ENCODE results near the gene BAIAP2L1.

The BAIAP2L1 gene

GRCh38 chr7:98280296-98280695, 120.6 kb downstream of the BAIAP2L1 start:
- Histone ChIP-seq H3K4me3 (ENCODE audit: low read length) (peak overlapping the region; percentile 89), H3K9ac (ENCODE audit: low read depth, low read length) (peak overlapping the region; percentile 75; the same call in 1 of the 2 replicates), H3K4me1 (ENCODE audit: insufficient read depth, low read length) (peaks cover 5% of the 10 kb centered on the region; the same call in 1 of the 2 replicates), H3K27me3 (ENCODE audit: insufficient read depth, low read length) (no peaks in the 10 kb centered on the region; the same call in 1 of the 2 replicates), H3K36me3 (ENCODE audit: insufficient read depth, low read depth, low read length) (peaks cover 10% of the 10 kb centered on the region; the same call in 1 of the 2 replicates), H3K9me3 (ENCODE audit: insufficient read depth, low read depth, low read length) (no peaks in the 10 kb centered on the region), H3K27ac (ENCODE audit: low read length) (no peak overlapping the region)

DNA sequence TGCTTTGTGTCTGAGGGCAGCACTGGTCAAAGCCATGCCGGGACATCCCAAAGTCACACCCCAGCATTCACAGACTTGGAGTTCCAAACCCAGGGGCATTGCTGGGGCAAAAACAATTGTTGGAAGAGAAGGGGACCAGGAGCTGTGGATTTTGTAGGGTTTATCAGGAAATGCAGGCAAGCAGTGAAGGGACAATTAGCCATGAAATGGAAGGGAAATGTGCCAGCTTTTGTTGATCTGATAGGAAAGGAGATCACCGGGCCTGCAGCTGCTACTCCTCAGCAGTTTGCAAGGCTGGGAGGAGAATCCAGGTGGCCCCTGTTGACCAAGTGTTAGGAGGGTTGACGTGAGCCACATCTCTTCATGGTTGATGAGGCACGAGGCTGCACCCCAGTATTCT, 122.0 kb downstream of the BAIAP2L1 start:
- Histone ChIP-seq H3K4me3 (ENCODE audit: low read length) (no peak overlapping the region), H3K9ac (ENCODE audit: low read depth, low read length) (no peak overlapping the region), H3K27ac (ENCODE audit: low read length) (no peak overlapping the region), H3K36me3 (ENCODE audit: insufficient read depth, low read depth, low read length) (peaks cover 10% of the 10 kb centered on the region; the same call in 1 of the 2 replicates), H3K4me1 (ENCODE audit: insufficient read depth, low read length) (peaks cover 5% of the 10 kb centered on the region; the same call in 1 of the 2 replicates), H3K27me3 (ENCODE audit: insufficient read depth, low read length) (no peaks in the 10 kb centered on the region; the same call in 1 of the 2 replicates), H3K9me3 (ENCODE audit: insufficient read depth, low read depth, low read length) (no peaks in the 10 kb centered on the region)

DNA sequence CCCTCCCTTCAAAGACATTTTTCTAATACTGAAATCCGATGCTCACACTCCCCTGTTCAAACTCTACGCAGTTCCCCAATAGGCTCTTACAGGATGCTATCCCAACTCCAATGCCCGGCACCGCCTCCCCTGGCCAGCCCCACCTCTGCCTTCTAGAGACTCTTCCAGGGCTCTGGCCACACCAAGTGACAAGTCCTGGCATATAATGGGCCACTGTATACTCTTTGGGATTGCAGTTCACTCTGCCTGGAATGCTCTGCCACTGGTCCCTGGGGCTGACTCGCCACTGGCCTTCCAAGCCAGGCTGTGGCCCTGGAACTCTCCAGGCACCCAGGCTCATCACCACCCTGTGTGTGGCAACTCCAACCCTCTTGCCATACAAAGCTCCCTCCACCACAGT, 122.5 kb downstream of the BAIAP2L1 start:
- no peaks in the 10 kb centered on the region; the same call in 1 of the 2 replicates for H3K27me3 ChIP-seq (ENCODE audit: insufficient read depth, low read length)
- peaks cover 5% of the 10 kb centered on the region; the same call in 1 of the 2 replicates for H3K36me3 ChIP-seq (ENCODE audit: insufficient read depth, low read depth, low read length)
- no peak overlapping the region for H3K9ac ChIP-seq (ENCODE audit: low read depth, low read length)
- H3K4me3 ChIP-seq (ENCODE audit: low read length) = no peak overlapping the region
- peaks cover 5% of the 10 kb centered on the region; the same call in 1 of the 2 replicates for H3K4me1 ChIP-seq (ENCODE audit: insufficient read depth, low read length)
- no peak overlapping the region for H3K27ac ChIP-seq (ENCODE audit: low read length)
- no peaks in the 10 kb centered on the region for H3K9me3 ChIP-seq (ENCODE audit: insufficient read depth, low read depth, low read length)

GRCh38 chr7:98276241-98276761, 124.6 kb downstream of the BAIAP2L1 start:
- Histone ChIP-seq H3K36me3 (ENCODE audit: insufficient read depth, low read depth, low read length) (no peaks in the 10 kb centered on the region), H3K4me1 (ENCODE audit: insufficient read depth, low read length) (no peaks in the 10 kb centered on the region), H3K9me3 (ENCODE audit: insufficient read depth, low read depth, low read length) (no peaks in the 10 kb centered on the region), H3K4me3 (ENCODE audit: low read length) (no peak overlapping the region), H3K9ac (ENCODE audit: low read depth, low read length) (no peak overlapping the region), H3K27me3 (ENCODE audit: insufficient read depth, low read length) (no peaks in the 10 kb centered on the region), H3K27ac (ENCODE audit: low read length) (no peak overlapping the region)

- Histone ChIP-seq H3K4me1 (ENCODE audit: insufficient read depth, low read length) (no peaks in the 10 kb centered on the region), H3K9ac (ENCODE audit: low read depth, low read length) (no peak overlapping the region), H3K36me3 (ENCODE audit: insufficient read depth, low read depth, low read length) (no peaks in the 10 kb centered on the region), H3K9me3 (ENCODE audit: insufficient read depth, low read depth, low read length) (no peaks in the 10 kb centered on the region), H3K27ac (ENCODE audit: low read length) (no peak overlapping the region), H3K4me3 (ENCODE audit: low read length) (no peak overlapping the region), H3K27me3 (ENCODE audit: insufficient read depth, low read length) (no peaks in the 10 kb centered on the region)
These were observed 133.6 kb downstream of the BAIAP2L1 start for GRCh38 chr7:98267303-98267702.

GRCh38 chr7:98266840-98267239, 134.1 kb downstream of the BAIAP2L1 start:
- Histone ChIP-seq H3K27me3 (ENCODE audit: insufficient read depth, low read length) (no peaks in the 10 kb centered on the region), H3K36me3 (ENCODE audit: insufficient read depth, low read depth, low read length) (no peaks in the 10 kb centered on the region), H3K27ac (ENCODE audit: low read length) (no peak overlapping the region), H3K4me3 (ENCODE audit: low read length) (no peak overlapping the region), H3K4me1 (ENCODE audit: insufficient read depth, low read length) (no peaks in the 10 kb centered on the region), H3K9ac (ENCODE audit: low read depth, low read length) (no peak overlapping the region), H3K9me3 (ENCODE audit: insufficient read depth, low read depth, low read length) (no peaks in the 10 kb centered on the region)

- Histone ChIP-seq H3K9ac (ENCODE audit: low read depth, low read length) (no peak overlapping the region), H3K4me3 (ENCODE audit: low read length) (no peak overlapping the region), H3K4me1 (ENCODE audit: insufficient read depth, low read length) (no peaks in the 10 kb centered on the region), H3K27me3 (ENCODE audit: insufficient read depth, low read length) (no peaks in the 10 kb centered on the region), H3K27ac (ENCODE audit: low read length) (no peak overlapping the region), H3K9me3 (ENCODE audit: insufficient read depth, low read depth, low read length) (no peaks in the 10 kb centered on the region), H3K36me3 (ENCODE audit: insufficient read depth, low read depth, low read length) (no peaks in the 10 kb centered on the region)
These were observed 135.0 kb downstream of the BAIAP2L1 start for GRCh38 chr7:98265841-98266271.

DNA sequence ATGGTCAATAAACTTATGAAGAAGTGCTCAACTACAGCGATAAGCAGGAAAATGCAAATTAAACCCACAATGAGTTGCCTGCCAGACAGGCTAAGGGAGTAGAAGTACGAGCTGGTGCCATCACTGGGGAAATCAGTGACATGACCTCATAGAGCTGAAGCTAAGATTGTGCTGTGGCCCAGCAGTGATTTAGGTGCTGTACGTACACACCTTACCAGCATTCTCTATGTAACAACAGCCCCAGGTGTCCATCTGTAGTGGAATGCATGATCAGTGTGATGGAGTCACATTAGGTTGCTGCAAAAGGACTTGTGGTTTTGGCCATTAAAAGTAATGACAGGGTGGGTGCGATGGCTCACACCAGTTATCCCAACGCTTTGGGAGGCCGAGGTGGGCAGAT, 143.2 kb downstream of the BAIAP2L1 start:
- no peak overlapping the region for H3K9ac ChIP-seq (ENCODE audit: low read depth, low read length)
- H3K27me3 ChIP-seq (ENCODE audit: insufficient read depth, low read length) = no peaks in the 10 kb centered on the region
- H3K36me3 ChIP-seq (ENCODE audit: insufficient read depth, low read depth, low read length) = no peaks in the 10 kb centered on the region
- no peak overlapping the region for H3K27ac ChIP-seq (ENCODE audit: low read length)
- H3K4me1 ChIP-seq (ENCODE audit: insufficient read depth, low read length) = no peaks in the 10 kb centered on the region
- H3K9me3 ChIP-seq (ENCODE audit: insufficient read depth, low read depth, low read length) = no peaks in the 10 kb centered on the region
- no peak overlapping the region for H3K4me3 ChIP-seq (ENCODE audit: low read length)

DNA sequence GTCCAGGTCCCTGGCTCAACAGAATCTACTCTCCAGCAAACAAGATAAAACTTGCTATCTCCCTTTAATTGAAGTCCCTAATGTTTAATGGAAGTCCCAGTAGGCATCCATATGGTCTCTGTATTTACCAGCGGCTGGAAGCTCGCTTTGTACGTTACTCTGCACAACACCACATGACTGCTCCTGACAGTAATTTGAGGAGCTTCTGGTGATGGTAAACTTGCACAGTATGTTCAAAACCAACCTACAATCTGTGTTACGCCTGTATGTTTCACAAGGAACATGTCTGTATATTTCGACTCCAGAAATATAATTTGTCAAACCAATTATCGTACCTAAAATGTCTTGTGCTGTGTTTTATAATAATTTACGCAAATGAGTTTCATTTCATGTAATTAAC, 144.5 kb downstream of the BAIAP2L1 start:
- H3K36me3 ChIP-seq (ENCODE audit: insufficient read depth, low read depth, low read length) = no peaks in the 10 kb centered on the region
- no peaks in the 10 kb centered on the region for H3K9me3 ChIP-seq (ENCODE audit: insufficient read depth, low read depth, low read length)
- H3K4me3 ChIP-seq (ENCODE audit: low read length) = no peak overlapping the region
- no peak overlapping the region for H3K27ac ChIP-seq (ENCODE audit: low read length)
- no peaks in the 10 kb centered on the region for H3K4me1 ChIP-seq (ENCODE audit: insufficient read depth, low read length)
- H3K9ac ChIP-seq (ENCODE audit: low read depth, low read length) = no peak overlapping the region
- H3K27me3 ChIP-seq (ENCODE audit: insufficient read depth, low read length) = no peaks in the 10 kb centered on the region

DNA sequence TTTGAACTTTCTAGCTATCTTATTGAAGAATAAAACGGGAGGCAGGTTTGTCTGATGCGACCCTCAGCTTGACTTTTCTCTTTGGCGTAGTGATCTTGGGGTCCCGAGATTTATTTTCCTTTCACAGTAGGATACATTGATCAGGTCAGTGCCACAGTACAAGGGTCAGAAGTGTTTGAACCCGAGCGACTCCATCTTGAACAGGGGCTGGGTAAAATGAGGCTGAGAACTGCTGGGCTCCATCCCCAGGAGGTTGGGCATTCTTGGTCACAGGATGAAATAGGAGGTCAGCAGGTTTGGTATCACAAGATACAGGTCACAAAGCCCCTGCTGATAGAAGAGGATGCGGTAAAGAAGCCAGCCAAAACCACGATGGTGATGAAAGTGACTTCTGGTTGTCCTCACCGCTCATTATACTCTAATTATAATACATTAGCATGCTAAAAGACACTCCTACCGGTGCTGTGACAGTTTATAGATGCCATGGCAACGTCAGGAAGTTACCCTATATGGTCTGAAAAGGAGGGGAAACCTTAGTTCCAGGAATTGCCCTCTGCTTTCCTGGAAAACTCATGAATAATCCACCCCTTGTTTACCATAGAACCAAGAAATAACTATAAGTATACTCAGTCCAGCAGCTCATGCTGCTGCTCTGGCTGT, 145.8 kb downstream of the BAIAP2L1 start:
- no peak overlapping the region for H3K27ac ChIP-seq (ENCODE audit: low read length)
- H3K4me3 ChIP-seq (ENCODE audit: low read length) = no peak overlapping the region
- no peaks in the 10 kb centered on the region for H3K36me3 ChIP-seq (ENCODE audit: insufficient read depth, low read depth, low read length)
- no peaks in the 10 kb centered on the region for H3K9me3 ChIP-seq (ENCODE audit: insufficient read depth, low read depth, low read length)
- H3K9ac ChIP-seq (ENCODE audit: low read depth, low read length) = no peak overlapping the region
- no peaks in the 10 kb centered on the region for H3K27me3 ChIP-seq (ENCODE audit: insufficient read depth, low read length)
- no peaks in the 10 kb centered on the region for H3K4me1 ChIP-seq (ENCODE audit: insufficient read depth, low read length)

- Histone ChIP-seq H3K27ac (ENCODE audit: low read length) (no peak overlapping the region), H3K9me3 (ENCODE audit: insufficient read depth, low read depth, low read length) (no peaks in the 10 kb centered on the region), H3K4me3 (ENCODE audit: low read length) (no peak overlapping the region), H3K4me1 (ENCODE audit: insufficient read depth, low read length) (no peaks in the 10 kb centered on the region), H3K36me3 (ENCODE audit: insufficient read depth, low read depth, low read length) (no peaks in the 10 kb centered on the region), H3K27me3 (ENCODE audit: insufficient read depth, low read length) (no peaks in the 10 kb centered on the region), H3K9ac (ENCODE audit: low read depth, low read length) (no peak overlapping the region)
These were observed 146.4 kb downstream of the BAIAP2L1 start for GRCh38 chr7:98254516-98254915.

GRCh38 chr7:98252425-98253054, 148.3 kb downstream of the BAIAP2L1 start:
- H3K36me3 ChIP-seq (ENCODE audit: insufficient read depth, low read depth, low read length) = no peaks in the 10 kb centered on the region
- no peak overlapping the region for H3K27ac ChIP-seq (ENCODE audit: low read length)
- H3K4me3 ChIP-seq (ENCODE audit: low read length) = peak overlapping the region; percentile 87
- peak overlapping the region; percentile 57; the same call in 1 of the 2 replicates for H3K9ac ChIP-seq (ENCODE audit: low read depth, low read length)
- H3K27me3 ChIP-seq (ENCODE audit: insufficient read depth, low read length) = no peaks in the 10 kb centered on the region
- no peaks in the 10 kb centered on the region for H3K9me3 ChIP-seq (ENCODE audit: insufficient read depth, low read depth, low read length)
- no peaks in the 10 kb centered on the region for H3K4me1 ChIP-seq (ENCODE audit: insufficient read depth, low read length)
